Measurements from ENCODE around the gene ENAH. TPM values are rescaled to one million over a fixed set of nuclear protein-coding genes. Genes with fewer than 3 reads are reported as not detected.

Gene ENAH
- total RNA-seq, 1 experiment from 2014 or later: 103 TPM

- no peaks in the 10 kb centered on the region for H3K27me3 Mint-ChIP-seq (ENCODE audit: unreplicated experiment)
- no peak for DNase-seq
- H3K27ac Mint-ChIP-seq (ENCODE audit: unreplicated experiment): peak overlapping the region; percentile 69
- CTCF ChIA-PET: interaction anchor here (0.6 to 0.7 kb wide), 2 partner anchors 56 to 626 kb away, joined by 3 read pairs; no protein-coding TSS in a partner anchor
- H3K9me3 Mint-ChIP-seq (ENCODE audit: low read depth, unreplicated experiment): peaks cover 6% of the 10 kb centered on the region
- no peaks in the 10 kb centered on the region for H3K36me3 Mint-ChIP-seq (ENCODE audit: insufficient read depth, unreplicated experiment)
- no TSS peak for BruUV-seq (replicated peaks)
- peaks cover 66% of the 10 kb centered on the region for H3K4me1 Mint-ChIP-seq (ENCODE audit: low read depth, unreplicated experiment)
- no peak for TF ChIP-seq CTCF (IDR thresholded peaks at IDR 0.05; ENCODE audit: unreplicated experiment)
- peak overlapping the region; percentile 25 for H3K4me3 Mint-ChIP-seq (ENCODE audit: low read depth, unreplicated experiment)
- intact Hi-C loops (cut with micrococcal nuclease; ENCODE audit: unreplicated experiment): loop anchor here (2.0 to 5.0 kb wide), 3 partner anchors 50 to 171 kb away; partner anchors contain the start of gene ENAH
Measured at GRCh38 chr1:225601902-225602589, 50.9 kb downstream of the ENAH start.

GRCh38 chr1:225598847-225599246 is 54.1 kb downstream of the ENAH start:
- H3K9me3 Mint-ChIP-seq (ENCODE audit: low read depth, unreplicated experiment): peaks cover 6% of the 10 kb centered on the region
- no peak for DNase-seq

GRCh38 chr1:225597926-225598575 is 54.9 kb downstream of the ENAH start:
- H3K36me3 Mint-ChIP-seq (ENCODE audit: insufficient read depth, unreplicated experiment): no peaks in the 10 kb centered on the region
- no peak for DNase-seq
- intact Hi-C loops (cut with micrococcal nuclease; ENCODE audit: unreplicated experiment): no loop called here
- no peaks in the 10 kb centered on the region for H3K27me3 Mint-ChIP-seq (ENCODE audit: unreplicated experiment)
- TF ChIP-seq CTCF (IDR thresholded peaks at IDR 0.05; ENCODE audit: unreplicated experiment): no peak
- H3K27ac Mint-ChIP-seq (ENCODE audit: unreplicated experiment): no peak overlapping the region
- no peak overlapping the region for H3K4me3 Mint-ChIP-seq (ENCODE audit: low read depth, unreplicated experiment)
- CTCF ChIA-PET: interaction anchor here (0.5 to 0.7 kb wide), 3 partner anchors 35 to 880 kb away, joined by 3 to 8 read pairs (median 3); no protein-coding TSS in a partner anchor
- peaks cover 6% of the 10 kb centered on the region for H3K9me3 Mint-ChIP-seq (ENCODE audit: low read depth, unreplicated experiment)
- no TSS peak for BruUV-seq (replicated peaks)
- peaks cover 36% of the 10 kb centered on the region for H3K4me1 Mint-ChIP-seq (ENCODE audit: low read depth, unreplicated experiment)

More at GRCh38 chr1:225598847-225599246, 54.1 kb downstream of the ENAH start:
- Mint-ChIP-seq H3K4me1 (ENCODE audit: low read depth, unreplicated experiment) (peaks cover 44% of the 10 kb centered on the region), H3K27me3 (ENCODE audit: unreplicated experiment) (no peaks in the 10 kb centered on the region), H3K27ac (ENCODE audit: unreplicated experiment) (no peak overlapping the region), H3K4me3 (ENCODE audit: low read depth, unreplicated experiment) (no peak overlapping the region), H3K36me3 (ENCODE audit: insufficient read depth, unreplicated experiment) (no peaks in the 10 kb centered on the region)
- CTCF ChIA-PET: no interaction called here
- BruUV-seq (replicated peaks): no TSS peak
- intact Hi-C loops (cut with micrococcal nuclease; ENCODE audit: unreplicated experiment): no loop called here
- no peak for TF ChIP-seq CTCF (IDR thresholded peaks at IDR 0.05; ENCODE audit: unreplicated experiment)

- Mint-ChIP-seq H3K9me3 (ENCODE audit: low read depth, unreplicated experiment) (peaks cover 6% of the 10 kb centered on the region), H3K36me3 (ENCODE audit: insufficient read depth, unreplicated experiment) (no peaks in the 10 kb centered on the region), H3K4me1 (ENCODE audit: low read depth, unreplicated experiment) (peaks cover 23% of the 10 kb centered on the region), H3K27me3 (ENCODE audit: unreplicated experiment) (no peaks in the 10 kb centered on the region), H3K4me3 (ENCODE audit: low read depth, unreplicated experiment) (no peak overlapping the region), H3K27ac (ENCODE audit: unreplicated experiment) (no peak overlapping the region)
- BruUV-seq (replicated peaks): no TSS peak
- intact Hi-C loops (cut with micrococcal nuclease; ENCODE audit: unreplicated experiment): no loop called here
- CTCF ChIA-PET: no interaction called here
- no peak for TF ChIP-seq CTCF (IDR thresholded peaks at IDR 0.05; ENCODE audit: unreplicated experiment)
- no peak for DNase-seq
Measured at GRCh38 chr1:225596736-225597135, 56.2 kb downstream of the ENAH start.

All from Calu3 (cell line).